ENCODE results near the gene CYFIP2.

The CYFIP2 gene

DNA sequence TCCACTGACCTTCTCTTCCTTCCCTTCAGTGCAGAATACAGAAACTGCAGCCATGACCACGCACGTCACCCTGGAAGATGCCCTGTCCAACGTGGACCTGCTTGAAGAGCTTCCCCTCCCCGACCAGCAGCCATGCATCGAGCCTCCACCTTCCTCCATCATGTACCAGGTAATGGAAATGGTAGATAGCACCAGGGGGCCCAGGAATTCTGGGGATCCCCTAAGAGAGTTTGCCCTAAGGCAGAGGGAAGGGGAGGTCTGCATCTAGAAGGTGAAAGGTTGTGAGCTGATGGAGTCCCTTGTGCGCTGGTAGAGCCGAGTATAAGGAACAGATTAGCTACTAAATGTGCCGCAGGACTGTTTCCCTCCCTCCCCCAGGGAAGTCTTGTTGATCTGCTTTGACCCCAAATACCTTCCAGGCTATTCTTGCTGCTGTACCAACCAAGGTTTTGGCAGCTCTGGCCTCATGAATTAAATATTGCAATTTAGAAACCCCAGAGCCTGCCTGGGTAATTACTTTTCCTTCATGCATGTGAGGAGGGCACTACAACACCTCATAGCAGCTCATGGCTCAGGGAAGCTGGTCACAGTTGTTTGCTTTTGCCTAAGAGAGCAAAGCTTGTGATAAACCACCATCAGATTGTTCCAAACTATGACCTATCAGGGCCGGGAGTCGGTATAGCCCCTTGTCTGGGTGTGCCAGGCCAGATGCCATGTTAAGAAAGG is 19.6 kb downstream of the CYFIP2 start:
- no peaks in the 10 kb centered on the region for H3K79me2 ChIP-seq (ENCODE audit: insufficient read depth, low read depth)
- no peaks in the 10 kb centered on the region for H3K27me3 ChIP-seq (ENCODE audit: insufficient read depth, low read depth)
- H4K20me1 ChIP-seq (ENCODE audit: insufficient read depth) = no peaks in the 10 kb centered on the region
- H2AFZ ChIP-seq (ENCODE audit: low read depth) = no peak overlapping the region
- peaks cover 6% of the 10 kb centered on the region for H3K4me1 ChIP-seq (ENCODE audit: low read depth, poor library complexity, severe bottlenecking)
- H3K4me3 ChIP-seq (IDR thresholded peaks at IDR 0.05; ENCODE audit: insufficient read depth, low read depth, low read length) = no peak overlapping the region
- TF ChIP-seq, protein P1, sequence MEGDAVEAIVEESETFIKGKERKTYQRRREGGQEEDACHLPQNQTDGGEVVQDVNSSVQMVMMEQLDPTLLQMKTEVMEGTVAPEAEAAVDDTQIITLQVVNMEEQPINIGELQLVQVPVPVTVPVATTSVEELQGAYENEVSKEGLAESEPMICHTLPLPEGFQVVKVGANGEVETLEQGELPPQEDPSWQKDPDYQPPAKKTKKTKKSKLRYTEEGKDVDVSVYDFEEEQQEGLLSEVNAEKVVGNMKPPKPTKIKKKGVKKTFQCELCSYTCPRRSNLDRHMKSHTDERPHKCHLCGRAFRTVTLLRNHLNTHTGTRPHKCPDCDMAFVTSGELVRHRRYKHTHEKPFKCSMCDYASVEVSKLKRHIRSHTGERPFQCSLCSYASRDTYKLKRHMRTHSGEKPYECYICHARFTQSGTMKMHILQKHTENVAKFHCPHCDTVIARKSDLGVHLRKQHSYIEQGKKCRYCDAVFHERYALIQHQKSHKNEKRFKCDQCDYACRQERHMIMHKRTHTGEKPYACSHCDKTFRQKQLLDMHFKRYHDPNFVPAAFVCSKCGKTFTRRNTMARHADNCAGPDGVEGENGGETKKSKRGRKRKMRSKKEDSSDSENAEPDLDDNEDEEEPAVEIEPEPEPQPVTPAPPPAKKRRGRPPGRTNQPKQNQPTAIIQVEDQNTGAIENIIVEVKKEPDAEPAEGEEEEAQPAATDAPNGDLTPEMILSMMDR (conservative IDR thresholded peaks at IDR 0.05; ENCODE audit: low read depth, low read length) = no peak
- no peak overlapping the region for H3K9ac ChIP-seq
- H3K4me2 ChIP-seq = no peak overlapping the region
- H3K27ac ChIP-seq = no peak overlapping the region
- H3K36me3 ChIP-seq (ENCODE audit: insufficient read depth) = no peaks in the 10 kb centered on the region

DNA sequence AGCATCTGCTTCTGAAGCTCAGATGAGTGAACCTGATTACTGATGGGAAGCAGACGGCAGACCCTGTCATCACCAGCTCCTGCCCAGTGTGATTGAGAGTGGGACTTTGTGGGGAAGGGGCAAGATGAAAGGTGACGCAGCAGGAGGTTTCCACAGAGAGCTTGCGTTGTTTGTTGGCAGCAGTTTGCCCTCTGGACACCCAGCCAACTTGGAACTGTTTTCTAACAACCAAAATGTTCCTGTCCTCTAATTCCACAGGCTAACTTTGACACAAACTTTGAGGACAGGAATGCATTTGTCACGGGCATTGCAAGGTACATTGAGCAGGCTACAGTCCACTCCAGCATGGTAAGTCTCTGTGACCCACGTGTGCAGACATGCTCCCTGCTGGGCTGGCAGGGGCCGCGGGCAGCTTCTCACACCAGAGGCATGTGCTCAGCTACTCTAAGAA is 20.9 kb downstream of the CYFIP2 start:
- no peaks in the 10 kb centered on the region for H3K36me3 ChIP-seq (ENCODE audit: insufficient read depth)
- no peak overlapping the region for H2AFZ ChIP-seq (ENCODE audit: low read depth)
- no peaks in the 10 kb centered on the region for H3K79me2 ChIP-seq (ENCODE audit: insufficient read depth, low read depth)

DNA sequence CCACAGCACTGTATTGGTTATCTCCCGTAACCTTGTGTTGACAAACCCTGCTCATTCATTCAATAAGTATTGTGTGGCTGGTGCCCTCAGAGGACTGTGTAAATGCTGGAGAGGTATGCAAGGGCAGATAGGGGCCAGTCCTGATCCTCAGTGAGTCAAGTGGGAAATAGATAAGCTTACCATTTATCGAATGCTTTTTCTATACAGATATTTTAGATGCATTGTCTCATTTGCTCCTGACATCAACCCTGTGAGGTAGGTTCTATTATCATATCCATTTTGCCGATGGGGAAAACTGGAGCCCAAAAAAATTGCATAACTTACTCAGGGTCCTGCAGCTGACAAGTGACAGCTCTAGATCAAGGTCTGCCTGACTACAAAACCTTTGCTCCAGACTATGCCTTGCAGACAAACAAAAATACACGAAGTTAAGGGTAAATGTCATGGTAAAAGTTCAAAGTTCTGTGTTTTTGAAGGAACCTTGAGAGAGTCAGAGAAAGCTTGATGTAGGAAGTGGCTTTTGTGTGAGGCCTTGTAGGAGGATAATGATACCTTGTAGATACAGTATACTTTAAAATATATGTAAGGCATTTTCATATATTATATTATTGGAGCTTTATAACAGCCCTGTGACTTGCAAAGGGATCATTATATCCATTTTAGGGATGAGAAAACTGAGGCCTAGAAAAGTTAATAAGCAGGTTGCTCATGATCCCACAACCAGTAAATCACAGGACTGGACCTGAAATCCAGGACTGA is 22.7 kb downstream of the CYFIP2 start:
- H4K20me1 ChIP-seq (ENCODE audit: insufficient read depth) = no peaks in the 10 kb centered on the region
- H3K4me3 ChIP-seq (IDR thresholded peaks at IDR 0.05; ENCODE audit: insufficient read depth, low read depth, low read length) = no peak overlapping the region
- no peak overlapping the region for H3K4me2 ChIP-seq
- no peak overlapping the region for H2AFZ ChIP-seq (ENCODE audit: low read depth)
- no peaks in the 10 kb centered on the region for H3K36me3 ChIP-seq (ENCODE audit: insufficient read depth)
- no peaks in the 10 kb centered on the region for H3K4me1 ChIP-seq (ENCODE audit: low read depth, poor library complexity, severe bottlenecking)
- H3K9ac ChIP-seq = no peak overlapping the region
- no peak overlapping the region for H3K27ac ChIP-seq
- no peaks in the 10 kb centered on the region for H3K27me3 ChIP-seq (ENCODE audit: insufficient read depth, low read depth)
- TF ChIP-seq, protein P1 (conservative IDR thresholded peaks at IDR 0.05; ENCODE audit: low read depth, low read length) = no peak
- H3K79me2 ChIP-seq (ENCODE audit: insufficient read depth, low read depth) = no peaks in the 10 kb centered on the region

More for the DNA sequence above, 20.9 kb downstream of the CYFIP2 start:
- Histone ChIP-seq H3K27ac (no peak overlapping the region), H4K20me1 (ENCODE audit: insufficient read depth) (no peaks in the 10 kb centered on the region), H3K27me3 (ENCODE audit: insufficient read depth, low read depth) (no peaks in the 10 kb centered on the region), H3K9ac (no peak overlapping the region), H3K4me1 (ENCODE audit: low read depth, poor library complexity, severe bottlenecking) (peaks cover 6% of the 10 kb centered on the region), H3K4me2 (no peak overlapping the region), H3K4me3 (IDR thresholded peaks at IDR 0.05; ENCODE audit: insufficient read depth, low read depth, low read length) (no peak overlapping the region)
- TF ChIP-seq, protein P1 (conservative IDR thresholded peaks at IDR 0.05; ENCODE audit: low read depth, low read length) = no peak

DNA sequence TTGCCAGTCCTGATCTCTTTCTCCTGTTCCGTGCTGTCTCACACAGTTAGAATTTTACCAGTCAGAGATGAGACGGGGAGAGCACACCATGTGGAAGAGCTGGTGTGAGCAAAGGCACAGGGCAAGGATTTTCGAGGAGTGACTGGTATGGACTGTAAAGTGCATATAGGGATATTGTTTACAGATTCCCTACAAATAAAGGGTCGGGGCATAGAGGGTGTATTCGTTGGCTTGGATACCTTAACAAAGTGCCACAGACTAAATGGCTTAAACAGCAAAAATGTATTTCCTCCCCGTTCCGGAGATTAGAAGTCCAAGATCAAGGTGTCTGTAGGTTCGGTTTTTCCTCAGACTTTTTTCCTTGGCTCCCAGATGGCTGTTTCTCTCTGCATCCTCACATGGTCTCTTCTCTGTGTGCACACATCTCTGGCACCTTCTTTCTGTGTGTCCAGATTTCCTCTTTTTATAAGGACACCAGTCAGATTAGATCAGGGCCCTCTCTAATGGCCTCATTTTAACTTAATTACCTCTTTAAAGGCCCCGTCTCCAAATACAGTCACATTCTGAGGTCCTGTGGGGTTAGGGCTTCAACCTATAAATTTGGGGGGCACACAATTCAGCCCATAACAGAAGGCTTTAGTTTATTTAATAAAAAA is 23.4 kb downstream of the CYFIP2 start:
- Histone ChIP-seq H3K4me1 (ENCODE audit: low read depth, poor library complexity, severe bottlenecking) (no peaks in the 10 kb centered on the region), H3K79me2 (ENCODE audit: insufficient read depth, low read depth) (no peaks in the 10 kb centered on the region), H2AFZ (ENCODE audit: low read depth) (no peak overlapping the region), H3K4me2 (no peak overlapping the region), H3K36me3 (ENCODE audit: insufficient read depth) (no peaks in the 10 kb centered on the region), H3K27ac (no peak overlapping the region), H4K20me1 (ENCODE audit: insufficient read depth) (no peaks in the 10 kb centered on the region), H3K9ac (no peak overlapping the region), H3K27me3 (ENCODE audit: insufficient read depth, low read depth) (no peaks in the 10 kb centered on the region), H3K4me3 (IDR thresholded peaks at IDR 0.05; ENCODE audit: insufficient read depth, low read depth, low read length) (no peak overlapping the region)
- TF ChIP-seq, protein P1 (conservative IDR thresholded peaks at IDR 0.05; ENCODE audit: low read depth, low read length) = no peak
